Brain microvascular endothelial cell (primary cell): ENCODE data around the gene MAN2A1.

Experiments
- DNase-seq: peaks from one replicate; pipeline ENCODE4 v3.0.0-alpha.2; 2020
- H3K27ac ChIP-seq: fragments of 250-450 bp; sonication (Bioruptor Pico); 2 replicates; pipeline ENCODE4 v1.5.1; 2020; ENCODE audit warnings: mild to moderate bottlenecking, moderate library complexity
- H3K27me3 ChIP-seq: fragments of 250-450 bp; sonication (Bioruptor Pico); replicated peaks from 2 replicates; pipeline ENCODE4 v1.5.1; 2020; ENCODE audit warnings: mild to moderate bottlenecking
- H3K36me3 ChIP-seq: fragments of 250-450 bp; sonication (Bioruptor Pico); replicated peaks from 2 replicates; pipeline ENCODE4 v1.5.1; 2020; ENCODE audit warnings: mild to moderate bottlenecking
- H3K4me3 ChIP-seq: 2 replicates; pipeline ENCODE4 v1.5.1; 2011; ENCODE audit warnings: low read depth, mild to moderate bottlenecking, control low read depth, low read length, moderate library complexity
- in situ Hi-C: cut with HindIII; loops from 2 replicates; pipeline ENCODE4 v1.10.0; 2017; ENCODE audit warnings: low sequenced_read_pairs, low pct_ligation_motif_present
- TF ChIP-seq, protein P1 (sequence below): IDR thresholded peaks from 2 replicates; pipeline ENCODE4 v1.5.1; 2011; ENCODE audit warnings: low read depth, mild to moderate bottlenecking, moderate library complexity, low read length, control low read depth, inconsistent platforms; ENCODE audit errors: missing control alignments

The MAN2A1 gene

DNA sequence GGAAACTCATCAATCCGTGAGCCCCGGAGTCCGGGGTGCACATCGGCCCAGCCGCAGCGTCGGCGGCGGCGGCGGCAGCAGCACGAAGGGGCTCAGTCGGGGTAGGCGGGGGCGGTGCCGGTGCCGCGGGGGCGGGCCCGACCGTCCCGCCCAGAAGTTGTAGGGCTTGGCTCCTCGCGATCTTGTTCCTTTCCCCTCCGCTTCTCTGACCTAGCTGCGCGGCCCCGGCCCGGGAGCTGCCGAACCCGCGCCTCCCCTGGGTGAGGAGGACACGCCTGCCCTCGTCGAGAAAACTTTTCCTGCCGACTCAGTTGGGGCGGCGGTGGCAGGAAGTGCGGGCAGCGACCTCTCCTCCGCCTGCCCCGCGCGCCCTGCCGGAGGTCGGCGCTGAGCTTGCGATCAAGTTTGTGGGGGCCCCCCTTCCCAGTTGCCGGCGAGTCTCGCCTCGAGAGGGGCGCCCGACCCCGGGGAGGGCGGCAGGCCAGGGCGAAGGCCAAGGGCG is at the start of gene MAN2A1:
Gene MAN2A1 (plus strand): TSS at position 188 of the 502 bp plus-strand sequence. CDS start 491 bp downstream, outside the sequence.
- Histone ChIP-seq H3K36me3 (no peaks in the 10 kb centered on the region), H3K27ac (peak within 1 kb of the TSS; percentile 72), H3K27me3 (no peaks in the 10 kb centered on the region), H3K4me3 (peak within 1 kb of the TSS; percentile 80)
- in situ Hi-C loops, result no loop called here
- DNase-seq, result peak; percentile 51
- TF ChIP-seq, protein P1, sequence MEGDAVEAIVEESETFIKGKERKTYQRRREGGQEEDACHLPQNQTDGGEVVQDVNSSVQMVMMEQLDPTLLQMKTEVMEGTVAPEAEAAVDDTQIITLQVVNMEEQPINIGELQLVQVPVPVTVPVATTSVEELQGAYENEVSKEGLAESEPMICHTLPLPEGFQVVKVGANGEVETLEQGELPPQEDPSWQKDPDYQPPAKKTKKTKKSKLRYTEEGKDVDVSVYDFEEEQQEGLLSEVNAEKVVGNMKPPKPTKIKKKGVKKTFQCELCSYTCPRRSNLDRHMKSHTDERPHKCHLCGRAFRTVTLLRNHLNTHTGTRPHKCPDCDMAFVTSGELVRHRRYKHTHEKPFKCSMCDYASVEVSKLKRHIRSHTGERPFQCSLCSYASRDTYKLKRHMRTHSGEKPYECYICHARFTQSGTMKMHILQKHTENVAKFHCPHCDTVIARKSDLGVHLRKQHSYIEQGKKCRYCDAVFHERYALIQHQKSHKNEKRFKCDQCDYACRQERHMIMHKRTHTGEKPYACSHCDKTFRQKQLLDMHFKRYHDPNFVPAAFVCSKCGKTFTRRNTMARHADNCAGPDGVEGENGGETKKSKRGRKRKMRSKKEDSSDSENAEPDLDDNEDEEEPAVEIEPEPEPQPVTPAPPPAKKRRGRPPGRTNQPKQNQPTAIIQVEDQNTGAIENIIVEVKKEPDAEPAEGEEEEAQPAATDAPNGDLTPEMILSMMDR, result no peak

DNA sequence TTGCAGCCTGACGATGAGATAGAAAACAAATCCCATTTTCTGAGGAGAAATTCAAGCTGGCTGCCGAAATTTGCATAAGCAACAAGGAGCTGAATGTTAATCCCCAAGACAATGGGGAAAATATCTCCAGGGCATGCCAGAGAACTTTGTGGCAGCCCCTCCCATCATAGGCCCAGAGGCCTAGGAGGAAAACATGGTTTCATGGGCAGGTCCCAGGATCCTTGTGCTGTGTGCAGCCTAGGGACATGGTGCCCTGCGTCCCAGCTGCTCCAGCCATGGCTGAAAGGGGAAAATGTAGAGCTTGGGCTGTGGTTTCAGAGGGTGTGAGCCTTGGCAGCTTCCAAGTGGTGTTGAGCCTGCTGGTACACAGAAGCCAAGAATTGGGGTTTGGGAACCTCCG is 48.8 kb upstream of the MAN2A1 start:
- Histone ChIP-seq H3K4me3 (no peak overlapping the region), H3K36me3 (no peaks in the 10 kb centered on the region), H3K27ac (no peak overlapping the region), H3K27me3 (no peaks in the 10 kb centered on the region)
- in situ Hi-C loops, result no loop called here
- DNase-seq, result no peak
- TF ChIP-seq, protein P1, result no peak

DNA sequence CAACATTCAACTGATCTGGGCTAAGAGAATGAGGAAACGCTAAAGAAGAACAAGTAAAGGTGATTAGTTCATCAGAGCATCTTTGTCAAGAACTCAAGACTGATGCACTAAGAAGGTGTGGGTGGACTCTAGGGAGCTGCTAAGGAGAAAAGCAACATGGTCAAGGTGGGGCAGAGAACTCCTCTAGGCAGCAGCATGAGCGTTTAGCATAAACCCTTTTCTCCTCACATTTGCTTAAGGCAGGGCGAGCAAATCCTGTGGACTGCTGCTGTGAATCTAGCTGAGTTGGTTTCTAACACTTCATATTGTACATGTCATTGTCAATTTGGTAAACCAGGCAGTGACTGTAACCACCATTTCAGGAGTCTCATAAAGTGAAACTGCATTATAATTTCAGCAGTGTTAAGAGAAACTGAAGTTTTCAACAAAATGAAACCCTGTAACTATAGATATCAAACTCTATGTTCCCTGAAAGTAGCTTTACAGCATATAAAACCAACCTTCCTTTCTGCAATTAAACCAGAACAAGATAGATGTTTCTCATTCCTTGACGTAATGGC is 45.9 kb upstream of the MAN2A1 start:
- no peaks in the 10 kb centered on the region for H3K36me3 ChIP-seq
- TF ChIP-seq, protein P1, result no peak
- DNase-seq, result no peak
- H3K4me3 ChIP-seq, result no peak overlapping the region
- H3K27ac ChIP-seq, result no peak overlapping the region
- no peaks in the 10 kb centered on the region for H3K27me3 ChIP-seq
- in situ Hi-C loops, result no loop called here

DNA sequence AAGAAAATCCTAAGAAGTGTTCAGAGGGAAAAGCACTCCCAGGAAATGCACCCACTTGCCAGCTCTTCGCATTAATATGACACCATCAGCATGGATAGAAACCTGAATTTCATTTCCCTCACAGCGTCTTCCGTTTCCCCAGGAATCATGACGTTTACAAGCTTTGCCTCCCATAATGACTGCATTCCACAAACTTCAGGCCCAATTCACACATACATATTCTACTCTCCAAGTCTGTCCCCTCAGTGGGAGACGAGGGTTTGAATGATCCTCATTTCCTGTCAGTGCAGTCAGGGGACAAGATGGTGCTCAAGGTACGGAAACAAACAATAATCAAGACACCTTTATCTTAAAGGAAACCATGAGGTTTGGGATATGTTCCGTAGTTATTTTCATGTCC is 44.9 kb upstream of the MAN2A1 start:
- Histone ChIP-seq H3K27ac (no peak overlapping the region), H3K4me3 (no peak overlapping the region), H3K36me3 (no peaks in the 10 kb centered on the region), H3K27me3 (no peaks in the 10 kb centered on the region)
- DNase-seq, result no peak
- in situ Hi-C loops, result no loop called here
- TF ChIP-seq, protein P1, result no peak

DNA sequence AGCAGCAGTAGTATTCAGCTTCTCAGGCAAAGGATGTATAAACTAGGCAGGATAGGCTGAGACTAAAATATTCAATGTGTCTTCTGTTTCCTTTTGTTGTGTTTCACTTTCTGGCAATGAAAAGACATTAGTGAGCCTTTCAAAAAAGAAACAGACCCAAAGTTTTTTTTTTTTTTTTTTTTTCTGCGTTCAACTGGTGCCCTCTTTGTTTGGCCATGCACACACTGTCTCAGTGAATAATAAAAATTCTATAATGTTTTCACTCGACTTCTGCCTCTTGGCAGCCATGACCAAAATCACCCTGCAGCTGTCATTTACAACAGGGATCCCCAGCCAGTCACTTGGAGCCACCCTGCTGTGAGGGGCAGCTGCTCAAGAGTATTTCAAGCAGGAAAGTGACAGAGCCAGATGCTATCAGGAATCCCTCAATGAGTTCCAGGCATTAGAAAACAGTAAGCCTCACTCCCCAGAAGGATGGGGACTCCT is 44.0 kb upstream of the MAN2A1 start:
- H3K4me3 ChIP-seq, result no peak overlapping the region
- H3K36me3 ChIP-seq, result no peaks in the 10 kb centered on the region
- no peak overlapping the region for H3K27ac ChIP-seq
- TF ChIP-seq, protein P1, result no peak
- H3K27me3 ChIP-seq, result no peaks in the 10 kb centered on the region
- in situ Hi-C loops, result no loop called here
- DNase-seq, result no peak

DNA sequence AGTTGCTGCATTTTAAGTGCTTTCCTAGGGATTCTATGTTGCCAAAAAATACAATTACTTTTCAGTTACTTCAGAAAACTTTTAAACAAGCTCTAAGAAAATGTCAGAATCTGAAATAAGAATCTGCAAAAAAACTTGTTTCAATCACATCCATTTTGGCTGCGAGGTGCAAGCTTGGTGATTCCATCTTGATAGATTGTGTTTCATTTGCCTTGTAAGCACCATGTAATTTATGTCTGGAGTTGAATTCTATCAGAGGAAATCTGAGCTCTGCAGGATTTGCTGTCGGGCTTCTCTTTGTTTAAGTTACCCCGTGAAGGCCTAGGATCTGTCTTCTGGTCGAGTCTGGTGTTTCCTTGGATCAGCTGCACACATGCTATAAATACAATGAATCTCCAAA is 40.4 kb upstream of the MAN2A1 start:
- H3K27me3 ChIP-seq, result no peaks in the 10 kb centered on the region
- no peak overlapping the region for H3K4me3 ChIP-seq
- H3K36me3 ChIP-seq, result no peaks in the 10 kb centered on the region
- H3K27ac ChIP-seq, result no peak overlapping the region
- TF ChIP-seq, protein P1, result no peak
- in situ Hi-C loops, result no loop called here
- no peak for DNase-seq
